ENCODE data around the gene OR8S1.
"Not testable (repeated sequence)": the region's sequence is repeated elsewhere in the genome, so short reads cannot be mapped to it uniquely, and the experiment has no call there.

OR8S1 gene, protein sequence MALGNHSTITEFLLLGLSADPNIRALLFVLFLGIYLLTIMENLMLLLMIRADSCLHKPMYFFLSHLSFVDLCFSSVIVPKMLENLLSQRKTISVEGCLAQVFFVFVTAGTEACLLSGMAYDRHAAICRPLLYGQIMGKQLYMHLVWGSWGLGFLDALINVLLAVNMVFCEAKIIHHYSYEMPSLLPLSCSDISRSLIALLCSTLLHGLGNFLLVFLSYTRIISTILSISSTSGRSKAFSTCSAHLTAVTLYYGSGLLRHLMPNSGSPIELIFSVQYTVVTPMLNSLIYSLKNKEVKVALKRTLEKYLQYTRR

DNA sequence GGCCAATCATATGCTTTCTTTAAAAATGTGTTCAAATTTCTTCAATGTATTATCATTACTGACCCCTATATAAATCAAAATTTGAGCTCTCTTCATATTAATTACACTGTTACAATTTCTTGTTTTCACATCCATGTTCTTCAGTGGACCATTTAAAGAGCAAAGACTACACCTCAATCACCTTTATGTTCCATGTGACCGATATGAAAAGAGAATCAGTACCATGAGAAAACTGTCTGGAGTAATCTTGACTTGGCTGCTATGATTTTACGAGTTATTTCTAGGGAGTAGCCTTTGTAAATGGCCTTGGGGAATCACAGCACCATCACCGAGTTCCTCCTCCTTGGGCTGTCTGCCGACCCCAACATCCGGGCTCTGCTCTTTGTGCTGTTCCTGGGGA is at the start of gene OR8S1:
Gene OR8S1, plus strand, starts transcription at position 301 of the 400 bp plus-strand sequence. Its CDS starts 0 bp downstream, at position 301.
- in situ Hi-C loops (cut with HindIII; ENCODE audit: low sequenced_read_pairs), result no loop called here

DNA sequence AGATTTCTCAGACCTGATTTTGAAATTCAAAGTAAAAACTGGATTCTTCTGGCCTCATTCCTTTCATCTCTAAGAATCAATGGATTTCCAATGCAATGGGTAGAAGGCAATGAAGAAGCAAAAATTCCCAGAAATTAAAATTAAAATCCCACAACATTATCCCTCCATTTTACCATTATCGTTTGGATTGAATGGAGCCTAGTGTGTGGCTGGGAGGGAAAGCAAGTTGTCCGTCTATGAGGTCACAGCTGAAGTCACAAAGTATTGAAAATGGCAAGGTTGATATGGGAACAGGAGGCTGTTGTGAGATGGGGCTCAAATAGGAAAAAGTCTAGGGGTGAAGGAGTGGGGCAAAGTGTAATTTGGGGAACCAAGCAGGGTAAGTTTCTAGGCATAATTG is 43.2 kb upstream of the OR8S1 start, which contains the start of gene C12orf54:
Gene C12orf54, plus strand, starts transcription at position 301 of the 400 bp plus-strand sequence. CDS start 799 bp downstream, outside the sequence.
- in situ Hi-C loops (cut with HindIII; ENCODE audit: low sequenced_read_pairs), result no loop called here

DNA sequence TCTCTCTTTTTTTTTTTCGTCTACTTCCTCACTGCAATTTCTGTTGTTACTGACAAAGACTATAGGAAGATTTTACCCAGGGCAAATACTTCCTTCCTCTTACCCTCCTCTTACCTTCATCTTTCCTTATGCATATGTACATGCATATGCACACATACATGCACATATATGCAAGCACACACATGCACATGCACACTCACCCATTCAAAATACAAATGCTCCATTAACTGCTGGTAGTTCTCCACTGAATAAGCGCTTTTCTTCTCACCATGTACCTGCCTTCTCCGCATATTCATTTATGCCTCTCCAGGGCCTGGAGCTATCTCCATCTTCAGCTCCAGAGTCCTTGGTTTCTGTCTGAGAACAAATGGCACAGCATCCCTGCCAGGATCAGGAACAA is 42.5 kb upstream of the OR8S1 start:
- in situ Hi-C loops (cut with HindIII; ENCODE audit: low sequenced_read_pairs), result no loop called here

DNA sequence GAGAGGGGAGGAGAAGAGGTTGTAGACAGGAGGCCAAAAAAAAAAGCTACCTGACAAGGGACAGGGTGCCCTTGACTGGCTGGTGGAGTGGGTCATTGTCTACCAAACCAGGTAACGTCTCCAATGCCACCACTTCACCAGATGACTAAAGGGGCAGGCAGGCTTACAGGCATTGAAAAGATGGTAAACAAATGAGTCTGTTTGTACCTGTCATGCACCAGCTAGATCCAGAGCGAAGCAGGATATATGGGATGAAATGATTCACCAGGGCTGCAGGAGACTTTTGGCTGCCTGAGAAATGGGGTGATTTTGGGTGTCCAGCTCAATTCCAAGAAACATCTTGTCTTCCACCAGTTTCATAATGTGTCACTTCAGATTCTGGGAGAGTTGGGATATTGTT is 39.2 kb upstream of the OR8S1 start:
- in situ Hi-C loops (cut with HindIII; ENCODE audit: low sequenced_read_pairs), result no loop called here

DNA sequence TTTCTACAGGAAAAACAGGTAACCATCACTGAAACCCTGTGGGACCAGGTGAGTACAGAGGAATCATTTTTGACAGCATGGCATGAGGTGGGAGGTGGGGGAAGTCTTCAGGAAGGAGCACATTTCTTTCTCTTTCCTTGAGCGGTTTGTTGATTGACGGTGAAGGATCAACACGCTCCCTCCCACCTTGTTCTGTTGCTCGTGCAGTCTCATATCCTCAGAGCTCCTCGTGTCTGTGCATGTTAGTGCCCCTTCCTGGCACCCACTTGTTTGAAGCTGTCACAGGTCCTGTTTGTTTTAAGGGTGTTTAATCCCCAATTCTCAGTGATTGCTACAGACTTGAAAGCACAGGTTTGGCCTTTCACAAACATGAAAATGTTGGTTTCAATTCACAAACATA is 38.8 kb upstream of the OR8S1 start:
- in situ Hi-C loops (cut with HindIII; ENCODE audit: low sequenced_read_pairs), result no loop called here

DNA sequence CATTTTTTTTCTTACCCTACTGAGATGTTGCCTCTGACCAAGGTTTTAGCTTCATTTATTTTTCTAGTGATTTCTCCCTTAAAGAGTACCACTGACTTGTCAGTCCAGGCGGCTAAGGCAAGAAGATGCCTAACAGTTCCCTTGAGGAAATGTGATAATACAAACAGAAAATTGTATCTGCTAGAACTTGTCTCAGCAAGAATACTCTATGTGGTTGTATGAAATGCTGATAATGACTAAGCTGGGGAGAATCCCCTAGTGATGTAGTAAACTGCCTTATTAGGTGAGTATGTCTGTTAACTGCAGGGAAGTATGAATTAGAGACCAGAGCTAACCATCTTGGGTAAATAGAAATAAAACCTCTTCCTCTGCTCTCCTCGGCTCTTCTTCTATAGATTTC is 36.4 kb upstream of the OR8S1 start:
- in situ Hi-C loops (cut with HindIII; ENCODE audit: low sequenced_read_pairs), result no loop called here

DNA sequence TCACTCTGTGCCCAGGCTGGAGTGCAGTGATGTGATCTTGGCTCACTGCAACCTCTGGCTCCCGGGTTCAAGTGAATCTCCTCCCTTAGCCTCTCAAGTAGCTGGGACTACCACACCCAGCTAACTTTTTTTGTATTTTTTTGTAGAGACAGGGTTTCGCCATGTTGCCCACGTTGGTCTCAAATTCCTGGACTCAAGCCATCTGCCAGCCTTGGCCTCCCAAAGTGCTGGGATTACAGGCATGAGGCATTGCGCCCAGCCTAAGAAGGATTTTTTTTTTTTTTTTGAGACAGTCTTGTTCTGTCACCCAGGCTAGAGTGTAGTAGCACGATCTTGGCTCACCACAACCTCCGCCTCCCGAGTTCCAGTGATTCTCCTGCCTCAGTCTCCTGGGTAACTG is 36.0 kb upstream of the OR8S1 start:
- in situ Hi-C loops (cut with HindIII; ENCODE audit: low sequenced_read_pairs), result not testable (repeated sequence)

DNA sequence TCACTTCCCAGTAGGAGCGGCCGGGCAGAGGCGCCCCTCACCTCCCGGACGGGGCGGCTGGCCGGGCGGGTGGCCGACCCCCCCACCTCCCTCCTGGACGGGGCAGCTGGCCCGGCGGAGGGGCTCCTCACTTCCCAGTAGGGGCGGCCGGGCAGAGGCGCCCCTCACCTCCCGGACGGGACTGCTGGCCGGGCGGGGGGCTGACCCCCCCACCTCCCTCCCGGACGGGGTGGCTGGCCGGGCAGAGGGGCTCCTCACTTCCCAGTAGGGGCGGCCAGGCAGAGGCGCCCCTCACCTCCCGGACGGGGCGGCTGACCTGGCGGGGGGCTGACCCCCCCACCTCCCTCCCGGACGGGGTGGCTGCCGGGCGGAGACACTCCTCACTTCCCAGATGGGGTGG is 25.2 kb upstream of the OR8S1 start:
- in situ Hi-C loops (cut with HindIII; ENCODE audit: low sequenced_read_pairs), result not testable (repeated sequence)

DNA sequence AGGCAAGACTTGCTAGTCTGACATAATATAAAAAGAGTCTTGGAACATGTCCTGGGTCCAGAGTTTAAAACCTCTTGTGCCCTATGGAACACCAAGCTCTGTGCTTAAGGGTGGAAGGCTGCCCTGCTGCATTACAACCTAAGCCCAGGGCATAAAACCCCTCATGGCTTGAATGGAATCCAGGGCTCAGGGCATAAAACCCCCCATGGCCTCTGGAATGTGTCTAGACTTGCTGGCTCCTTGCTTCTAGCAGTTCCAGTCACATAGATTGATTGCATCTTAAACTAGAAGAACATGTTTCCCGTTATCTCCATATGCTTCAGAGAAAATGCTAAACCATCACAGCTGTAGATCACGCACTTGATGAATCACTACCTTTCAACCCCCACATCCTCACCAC is 18.6 kb upstream of the OR8S1 start:
- in situ Hi-C loops (cut with HindIII; ENCODE audit: low sequenced_read_pairs), result not testable (repeated sequence)

DNA sequence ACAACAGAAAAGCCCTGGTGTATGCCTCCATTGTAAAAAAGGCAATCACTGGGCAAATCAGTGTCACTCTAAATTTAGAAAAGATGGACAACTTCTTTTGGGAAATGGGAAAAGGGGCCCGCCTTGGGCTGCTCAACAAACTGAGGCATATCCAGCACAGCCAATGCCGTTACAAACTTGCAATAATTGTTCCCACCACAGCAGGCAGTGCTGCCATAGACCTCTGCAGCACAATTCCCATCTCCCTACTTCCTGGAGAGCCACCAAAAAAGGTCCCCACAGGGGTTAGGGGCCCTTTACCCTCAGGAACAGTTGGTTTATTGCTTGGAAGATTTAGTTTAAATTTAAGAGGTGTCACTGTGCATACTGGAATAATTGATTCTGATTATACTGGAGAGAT is 16.4 kb upstream of the OR8S1 start:
- in situ Hi-C loops (cut with HindIII; ENCODE audit: low sequenced_read_pairs), result no loop called here

DNA sequence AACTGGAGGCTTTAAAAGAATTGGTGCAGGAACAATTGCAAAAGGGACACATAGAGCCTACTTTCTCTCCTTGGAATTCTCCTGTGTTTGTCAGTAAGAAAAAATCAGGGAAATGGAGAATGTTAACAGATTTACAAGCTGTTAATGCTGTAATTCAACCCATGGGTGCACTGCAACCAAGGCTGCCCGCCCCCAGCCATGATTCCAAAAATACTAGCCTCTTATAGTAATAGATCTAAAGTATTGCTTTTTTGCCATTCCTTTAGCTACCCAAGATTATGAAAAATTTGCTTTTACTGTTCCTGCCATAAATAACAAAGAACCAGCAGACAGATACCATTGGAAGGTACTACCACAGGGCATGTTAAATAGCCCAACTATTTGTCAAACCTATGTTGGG is 15.3 kb upstream of the OR8S1 start:
- in situ Hi-C loops (cut with HindIII; ENCODE audit: low sequenced_read_pairs), result no loop called here

DNA sequence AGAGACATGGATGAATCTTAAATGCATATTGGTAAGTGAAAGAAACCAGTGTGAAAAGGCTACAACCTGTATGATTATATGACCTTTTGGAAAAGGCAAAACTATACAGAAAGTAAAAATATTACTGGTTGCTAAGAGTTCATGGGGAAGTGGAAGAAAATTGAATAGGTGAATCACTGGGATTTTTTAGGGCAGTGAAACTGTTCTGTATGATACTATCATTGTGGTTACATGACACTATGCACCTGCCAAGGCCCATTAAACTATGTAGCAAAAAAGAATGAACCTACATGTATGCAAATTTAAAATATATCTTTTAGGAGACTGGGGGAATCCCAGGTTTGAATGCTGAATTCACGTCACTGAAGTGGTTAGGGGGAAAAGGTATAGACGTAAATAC is 12.6 kb upstream of the OR8S1 start:
- in situ Hi-C loops (cut with HindIII; ENCODE audit: low sequenced_read_pairs), result no loop called here

DNA sequence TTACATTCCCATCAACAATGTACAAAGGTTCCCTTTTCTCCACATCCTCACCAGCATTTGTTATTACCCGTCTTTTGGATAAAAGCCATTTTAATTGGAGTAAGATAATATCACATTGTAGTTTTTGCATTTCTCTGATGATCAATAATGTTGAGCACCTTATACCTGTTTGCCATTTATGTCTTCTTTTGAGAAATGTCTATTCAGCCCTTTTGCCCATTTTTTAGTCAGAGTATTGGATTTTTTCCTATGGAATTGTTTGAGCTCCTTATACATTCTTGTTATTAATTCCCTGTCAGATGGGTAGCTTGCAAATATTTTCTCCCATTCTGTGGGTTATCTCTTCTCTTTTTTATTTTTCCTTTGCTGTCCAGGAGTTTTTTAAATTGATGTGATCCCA is 10.7 kb upstream of the OR8S1 start:
- in situ Hi-C loops (cut with HindIII; ENCODE audit: low sequenced_read_pairs), result no loop called here

DNA sequence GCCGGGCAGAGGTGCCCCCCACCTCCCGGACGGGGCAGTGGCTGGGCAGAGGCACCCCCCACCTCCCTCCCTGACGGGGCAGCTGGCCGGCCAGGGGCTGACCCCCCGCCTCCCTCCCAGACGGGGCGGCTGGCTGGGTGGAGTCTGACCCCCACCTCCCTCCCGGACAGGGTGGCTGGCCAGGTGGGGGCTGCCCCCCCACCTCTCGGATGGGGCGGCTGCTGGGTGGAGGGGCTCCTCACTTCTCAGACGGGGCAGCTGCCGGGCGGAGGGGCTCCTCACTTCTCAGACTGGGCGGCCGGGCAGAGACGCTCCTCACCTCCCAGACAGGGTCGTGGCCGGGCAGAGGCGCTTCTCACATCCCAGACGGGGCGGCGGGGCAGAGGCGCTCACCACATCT is 5.1 kb upstream of the OR8S1 start:
- in situ Hi-C loops (cut with HindIII; ENCODE audit: low sequenced_read_pairs), result not testable (repeated sequence)

DNA sequence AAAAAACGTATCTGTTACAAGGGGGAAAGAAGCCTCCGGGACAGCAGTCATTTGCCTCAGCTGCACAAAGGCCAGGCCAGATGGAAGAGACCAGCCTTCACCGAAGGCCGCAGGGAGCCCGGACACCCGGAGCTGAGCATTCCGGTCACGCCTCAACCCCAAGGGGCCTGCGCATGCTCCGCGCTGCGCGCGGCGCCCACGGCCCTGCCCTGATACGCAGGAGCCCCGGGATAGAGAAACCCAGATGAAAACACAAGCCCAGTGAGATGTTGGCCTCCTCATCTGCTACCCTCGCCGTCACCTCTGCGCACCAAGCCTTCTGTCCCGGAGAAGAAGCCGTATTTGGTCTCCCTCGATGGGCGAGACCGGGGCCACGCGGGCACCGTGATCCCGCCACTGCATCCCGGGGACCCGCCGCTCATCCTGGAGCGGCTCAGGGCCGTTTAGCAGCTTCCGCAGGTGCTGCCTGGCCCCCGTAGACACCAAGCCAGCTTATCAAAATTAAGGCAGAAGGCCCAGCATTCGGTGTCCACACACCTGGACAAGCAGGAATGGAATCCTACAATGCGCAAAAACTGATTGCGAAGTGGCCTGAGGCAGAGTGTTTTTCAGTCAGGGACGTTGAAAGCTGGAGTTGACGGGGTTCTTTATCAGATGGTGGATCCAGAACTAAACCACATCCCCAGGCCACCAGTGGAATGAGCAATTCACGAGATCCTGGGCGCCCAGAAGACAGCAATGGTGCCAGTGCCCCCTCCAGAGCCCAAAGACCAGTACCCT is 2.6 kb downstream of the OR8S1 start:
- in situ Hi-C loops (cut with HindIII; ENCODE audit: low sequenced_read_pairs), result no loop called here

DNA sequence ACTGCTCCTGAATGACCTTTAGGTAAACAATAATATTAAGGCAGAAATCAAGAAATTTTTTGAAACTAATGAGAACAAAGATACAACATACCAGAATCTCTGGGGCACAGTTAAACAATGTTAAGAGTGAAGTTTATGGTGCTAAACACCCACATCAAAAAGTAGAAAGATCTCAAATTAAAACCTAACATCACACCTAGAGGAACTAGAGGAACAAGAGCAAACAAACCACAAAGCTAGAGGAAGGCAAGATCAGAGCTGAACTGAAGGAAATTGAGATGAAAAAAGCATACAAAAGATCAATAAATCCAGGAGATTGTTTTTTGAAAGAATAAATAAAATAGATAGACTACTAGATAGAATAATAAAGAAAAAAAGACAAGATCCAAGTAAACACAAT is 7.2 kb downstream of the OR8S1 start:
- in situ Hi-C loops (cut with HindIII; ENCODE audit: low sequenced_read_pairs), result no loop called here

DNA sequence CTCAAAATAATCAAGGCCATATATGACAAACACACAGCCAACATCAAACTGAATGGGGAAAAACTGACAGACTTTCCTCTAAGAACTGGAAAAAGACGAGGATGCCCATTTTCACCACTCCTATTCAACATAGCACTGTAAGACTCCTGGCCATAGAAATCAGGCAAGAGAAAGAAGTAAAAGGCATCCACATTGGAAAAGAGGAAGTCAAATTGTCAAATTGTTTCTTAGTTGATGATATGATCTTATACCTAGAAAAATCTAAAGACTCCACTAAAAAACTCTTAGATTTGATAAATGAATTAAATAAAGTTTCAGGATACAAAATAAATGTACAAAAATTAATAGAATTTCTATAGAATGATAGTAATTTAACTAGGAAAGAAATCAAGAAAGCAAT is 11.2 kb downstream of the OR8S1 start:
- in situ Hi-C loops (cut with HindIII; ENCODE audit: low sequenced_read_pairs), result no loop called here

DNA sequence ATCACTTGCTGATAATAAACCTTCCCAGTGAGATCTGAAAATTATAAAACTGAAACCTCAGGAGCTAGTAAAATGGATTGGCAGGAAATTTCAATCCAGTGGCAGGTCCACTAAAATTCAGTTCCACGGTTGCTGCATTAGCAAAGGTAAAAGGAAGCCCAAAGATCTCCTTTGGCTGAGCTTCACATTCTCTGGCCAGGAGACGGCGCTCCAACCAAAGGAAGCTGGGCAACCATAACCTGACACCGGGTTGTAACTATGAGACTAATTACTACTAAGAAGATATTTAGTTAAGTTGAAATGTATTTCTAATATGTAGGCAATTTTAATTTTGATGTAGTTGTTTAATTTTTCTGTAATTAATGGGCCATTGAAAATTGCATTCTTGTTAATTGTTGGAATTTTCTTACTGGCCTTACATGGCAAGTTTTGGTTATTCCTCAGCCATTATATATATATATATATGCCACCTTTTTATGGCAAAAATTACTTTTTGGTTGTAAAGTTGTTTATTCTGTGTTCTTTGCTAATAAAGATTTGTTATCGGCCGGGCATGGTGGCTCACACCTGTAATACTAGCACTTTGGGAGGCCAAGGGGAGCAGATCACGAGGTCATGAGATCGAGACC is 17.0 kb downstream of the OR8S1 start:
- in situ Hi-C loops (cut with HindIII; ENCODE audit: low sequenced_read_pairs), result no loop called here

DNA sequence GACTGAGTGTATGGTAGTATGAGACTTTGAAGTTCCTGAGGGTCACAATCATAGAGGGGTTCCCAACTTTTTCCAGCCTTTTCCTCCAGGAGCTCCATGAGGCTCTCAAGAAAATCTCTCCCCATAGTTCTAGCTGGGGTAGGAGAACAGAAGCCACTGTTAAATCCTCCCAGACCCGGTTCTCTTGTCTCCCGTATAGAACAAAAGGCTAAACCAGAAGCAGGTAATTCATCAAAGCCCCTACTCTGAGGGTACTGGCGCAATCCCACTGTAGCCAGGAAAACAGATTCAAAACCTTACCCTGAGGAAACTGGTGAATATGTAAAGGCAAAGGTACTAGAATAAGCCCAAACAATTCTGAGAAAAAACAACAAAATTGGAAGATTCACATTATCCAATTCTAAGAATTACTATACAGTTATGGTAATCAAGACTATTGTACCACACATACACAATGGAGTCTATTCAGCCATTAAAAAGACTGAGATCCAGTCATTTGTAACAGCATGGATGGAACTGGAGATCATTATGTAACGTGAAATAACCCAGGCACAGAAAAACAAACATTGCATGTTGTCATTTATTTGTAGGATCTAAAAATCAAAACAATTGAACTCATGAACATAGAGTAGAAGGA is 20.5 kb downstream of the OR8S1 start:
- in situ Hi-C loops (cut with HindIII; ENCODE audit: low sequenced_read_pairs), result no loop called here

DNA sequence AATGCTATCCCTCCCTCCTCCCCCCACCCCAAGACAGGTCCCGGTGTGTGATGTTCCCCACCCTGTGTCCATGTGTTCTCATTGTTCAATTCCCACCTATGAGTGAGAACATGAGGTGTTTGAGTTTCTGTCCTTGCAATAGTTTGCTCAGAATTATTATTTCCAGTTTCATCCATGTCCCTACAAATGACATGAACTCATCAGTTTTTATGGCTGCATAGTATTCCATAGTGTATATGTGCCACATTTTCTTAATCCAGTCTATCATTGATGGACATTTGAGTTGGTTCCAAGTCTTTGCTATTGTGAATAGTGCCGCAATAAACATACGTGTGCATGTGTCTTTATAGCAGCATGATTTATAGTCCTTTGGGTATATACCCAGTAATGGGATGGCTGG is 21.6 kb downstream of the OR8S1 start:
- in situ Hi-C loops (cut with HindIII; ENCODE audit: low sequenced_read_pairs), result not testable (repeated sequence)

DNA sequence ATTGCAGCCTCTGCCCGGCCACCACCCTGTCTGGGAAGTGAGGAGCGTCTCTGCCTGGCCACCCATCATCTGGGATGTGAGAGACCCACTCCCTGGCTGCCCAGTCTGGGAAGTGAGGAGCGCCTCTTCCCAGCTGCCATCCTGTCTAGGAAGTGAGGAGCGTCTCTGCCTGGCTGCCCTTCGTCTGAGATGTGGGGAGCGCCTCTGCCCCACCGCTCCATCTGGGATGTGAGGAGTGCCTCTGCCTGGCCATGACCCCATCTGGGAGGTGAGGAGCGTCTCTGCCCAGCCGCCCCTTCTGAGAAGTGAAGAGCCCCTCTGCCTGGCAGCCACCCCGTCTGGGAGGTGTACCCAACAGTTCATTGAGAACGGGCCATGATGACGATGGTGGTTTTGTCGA is 26.2 kb downstream of the OR8S1 start:
- in situ Hi-C loops (cut with HindIII; ENCODE audit: low sequenced_read_pairs), result not testable (repeated sequence)

Data from endothelial cell of hepatic sinusoid (primary cell).